Gastroesophageal sphincter (tissue), 4 donors: ENCODE results near the gene ACOT4. TPM values are rescaled to one million over a fixed set of nuclear protein-coding genes. Genes with fewer than 3 reads are reported as not detected.
"Not testable (repeated sequence)": the region's sequence is repeated elsewhere in the genome, so short reads cannot be mapped to it uniquely, and the experiment has no call there.

Experiments
- ATAC-seq: fragments of 150-250 bp; one replicate; pipeline ENCODE4 v1.9.1; 2016; ENCODE audit warnings: mild to moderate bottlenecking, moderate library complexity
- H3K27ac ChIP-seq, 4 donors: fragments of 200-600 bp; sonication (generic) in 3 of 4; 1 replicate in 3 of 4; 2 replicates in 1 of 4; pipeline ENCODE4 v1.5.1; 2016 to 2019
- H3K27me3 ChIP-seq: fragments of 200-600 bp; sonication (generic); one replicate; pipeline ENCODE4 v1.5.1; 2019
- H3K36me3 ChIP-seq, 2 donors: fragments of 200-600 bp; sonication (generic); one replicate each; pipeline ENCODE4 v1.5.1; 2019; ENCODE audit warnings: control low read depth in 1 of 2
- H3K4me1 ChIP-seq, 3 donors: fragments of 200-600 bp; sonication (generic); 1 replicate in 2 of 3; 2 replicates in 1 of 3; pipeline ENCODE4 v1.5.1; 2016 to 2019; ENCODE audit warnings: control low read depth in 2 of 3
- H3K4me3 ChIP-seq, 2 donors: fragments of 200-600 bp; sonication (generic); one replicate each; pipeline ENCODE4 v1.5.1; 2019; ENCODE audit warnings: mild to moderate bottlenecking in 1 of 2, moderate library complexity in 1 of 2
- H3K9me3 ChIP-seq, 3 donors: fragments of 200-600 bp; sonication (generic); one replicate each; pipeline ENCODE4 v1.5.1; 2017 to 2019; ENCODE audit warnings: control low read depth in 2 of 3
- CTCF ChIP-seq, 4 experiments: fragments of 200-600 bp in 2 of 4; fragments of 450-650 bp in 2 of 4; sonication (generic) in 1 of 4; IDR thresholded peaks; one replicate each; pipeline ENCODE4 v1.5.1; 2017 to 2019; ENCODE audit warnings: antibody characterized with exemption in 4 of 4, mild to moderate bottlenecking in 2 of 4, moderate library complexity in 2 of 4
- EP300 ChIP-seq: sonication (generic); formaldehyde crosslinking; IDR thresholded peaks from one replicate; pipeline ENCODE4 v1.6.1; 2017; ENCODE audit warnings: antibody characterized with exemption, mild to moderate bottlenecking
- POLR2A ChIP-seq, 2 donors: fragments of 450-650 bp; IDR thresholded peaks; one replicate each; pipeline ENCODE4 v1.6.1; 2017; ENCODE audit warnings: antibody characterized with exemption in 2 of 2, mild to moderate bottlenecking in 2 of 2, moderate library complexity in 1 of 2
- POLR2AphosphoS5 ChIP-seq: sonication (generic); formaldehyde crosslinking; IDR thresholded peaks from one replicate; pipeline ENCODE4 v1.6.1; 2017; ENCODE audit warnings: antibody characterized with exemption
- WGBS, 2 donors: methylation state at CpG; one replicate each; pipeline ENCODE4 v1.1.5; 2018; ENCODE audit warnings: low coverage in 1 of 2; 5-methylcytosine and 5-hydroxymethylcytosine counted together
- total RNA-seq, 4 donors: library from RNA; depleted of rRNA; stranded (reverse); fragments of >200 nt; gene quantifications; one replicate each; pipeline ENCODE4 v1.1.0, GENCODE V29; 2016

The ACOT4 gene
- total RNA-seq, 4 donors from 2014 or later = 0.31 to 0.50 TPM; not detected in 2

GRCh38 chr14:73566431-73566830 lies 25.2 kb upstream of the ACOT4 start:
- not testable (repeated sequence) for H3K4me3 ChIP-seq, H3K27me3 ChIP-seq, H3K36me3 ChIP-seq, ATAC-seq, H3K9me3 ChIP-seq
- peaks cover 0 to 14% (median 11%) of the 10 kb centered on the region in 3 donors for H3K4me1 ChIP-seq
- WGBS, 2 donors = 100% methylated on average over 1 of the region's 18 CpGs; no CpG with 5 or more reads in 1 of the 2 donors
- peak overlapping the region in 3 of 4 donors; percentile 86 to 96 (median 94) for H3K27ac ChIP-seq

- not testable (repeated sequence) for ATAC-seq, H3K27me3 ChIP-seq, H3K9me3 ChIP-seq, H3K36me3 ChIP-seq, H3K4me3 ChIP-seq
- 96 to 98% methylated on average over 4 to 6 of the region's 6 CpGs for WGBS, 2 donors
- Histone ChIP-seq H3K4me1 (peaks cover 0 to 14% (median 11%) of the 10 kb centered on the region in 3 donors), H3K27ac (peak overlapping the region; percentile 86 to 96 (median 94))
Observed at GRCh38 chr14:73566935-73567334, 24.7 kb upstream of the ACOT4 start.

GRCh38 chr14:73567358-73567757 lies 24.3 kb upstream of the ACOT4 start:
- ATAC-seq = no peak
- TF ChIP-seq POLR2A (IDR thresholded peaks at IDR 0.05) (peak in 1 of 2 donors; percentile 47), EP300 (no peak), CTCF (IDR thresholded peaks at IDR 0.05) (no peak), POLR2AphosphoS5 (no peak)
- WGBS, 2 donors = 56 to 76% methylated on average over 6 of the region's 7 CpGs
- no peaks in the 10 kb centered on the region for H3K9me3 ChIP-seq
- H3K27me3 ChIP-seq = no peaks in the 10 kb centered on the region
- peaks cover 0 to 14% (median 11%) of the 10 kb centered on the region in 3 donors for H3K4me1 ChIP-seq
- H3K27ac ChIP-seq = peak overlapping the region; percentile 86 to 96 (median 94)
- H3K36me3 ChIP-seq = no peaks in the 10 kb centered on the region
- H3K4me3 ChIP-seq = peak overlapping the region; percentile 61 to 81

GRCh38 chr14:73567951-73568885 lies 23.5 kb upstream of the ACOT4 start:
- H3K27me3 ChIP-seq = no peaks in the 10 kb centered on the region
- no peaks in the 10 kb centered on the region for H3K36me3 ChIP-seq
- peaks cover 0 to 14% (median 11%) of the 10 kb centered on the region in 3 donors for H3K4me1 ChIP-seq
- peak overlapping the region; percentile 86 to 96 (median 94) for H3K27ac ChIP-seq
- peak overlapping the region; percentile 61 to 81 for H3K4me3 ChIP-seq
- WGBS, 2 donors = 15 to 29% methylated on average over 7 to 16 of the region's 16 CpGs
- no peaks in the 10 kb centered on the region for H3K9me3 ChIP-seq
- ATAC-seq = no peak
- TF ChIP-seq EP300 (no peak), POLR2A (IDR thresholded peaks at IDR 0.05) (peak in 1 of 2 donors; percentile 10), CTCF (IDR thresholded peaks at IDR 0.05) (peak in 1 of 4 experiments; percentile 8)

- Histone ChIP-seq H3K4me1 (peaks cover 0 to 14% (median 11%) of the 10 kb centered on the region in 3 donors), H3K4me3 (peak overlapping the region; percentile 61 to 81), H3K27ac (peak overlapping the region; percentile 86 to 96 (median 94))
- not testable (repeated sequence) for H3K36me3 ChIP-seq, H3K9me3 ChIP-seq, H3K27me3 ChIP-seq, ATAC-seq
- 0 to 11% methylated on average over 1 to 3 of the region's 4 CpGs for WGBS, 2 donors
Observed at GRCh38 chr14:73568886-73569184, 22.8 kb upstream of the ACOT4 start.

GRCh38 chr14:73569185-73569958 lies 22.3 kb upstream of the ACOT4 start, which contains the start of gene ACOT2:
ACOT2 (plus strand) TSS chr14:73569213; CDS start chr14:73569241, 28 bp downstream.
- peak within 1 kb of the TSS; percentile 61 to 81 for H3K4me3 ChIP-seq
- peaks cover 0 to 14% (median 11%) of the 10 kb centered on the region in 3 donors for H3K4me1 ChIP-seq
- peak within 1 kb of the TSS; percentile 86 to 96 (median 94) for H3K27ac ChIP-seq
- H3K27me3 ChIP-seq, H3K36me3 ChIP-seq, H3K9me3 ChIP-seq: not testable (repeated sequence)
- peak; percentile 93 for ATAC-seq
- WGBS, 2 donors = 0% methylated on average over 4 to 22 of the region's 83 CpGs
- peak in 1 of 2 donors; percentile 71 for TF ChIP-seq POLR2A (IDR thresholded peaks at IDR 0.05)
- peak in 2 of 4 experiments; percentile 14 to 20 for TF ChIP-seq CTCF (IDR thresholded peaks at IDR 0.05)
- TF ChIP-seq POLR2AphosphoS5 = peak; percentile 42
